Panc1 (cell line): ENCODE results near the gene SMARCA2. TPM values are rescaled to one million over a fixed set of nuclear protein-coding genes. Genes with fewer than 3 reads are reported as not detected.

ENCODE experiments used
- ATAC-seq: fragments of 200-7000 bp; cut with Tn5 transposase; 2 replicates; pipeline ENCODE4 v1.9.1; 2020; ENCODE audit warnings: mild to moderate bottlenecking, moderate library complexity
- BruUV-seq: library from RNA; stranded (reverse); fragments of 400-500 nt; replicated peaks from 2 replicates; lab custom pipeline; 2021; lab: Mats Ljungman, UMichigan
- CTCF ChIA-PET: fragments of 300-600 bp; sonication (Branson Sonifier 250); formaldehyde crosslinking; loops from one replicate; lab custom pipeline; 2022; ENCODE audit warnings: antibody characterized with exemption; lab: Charles Lee
- POLR2A ChIA-PET: fragments of 300-600 bp; sonication (Branson Sonifier 250); formaldehyde crosslinking; loops from one replicate; lab custom pipeline; 2022; ENCODE audit warnings: antibody characterized with exemption; lab: Charles Lee
- DNase-seq: peaks from one replicate; pipeline ENCODE4 v3.0.0-alpha.2; 2010; ENCODE audit warnings: low read depth, low spot score
- H3K27ac ChIP-seq: 2 replicates; pipeline ENCODE4 v1.5.1; 2011; ENCODE audit warnings: mild to moderate bottlenecking, low read length, inconsistent platforms
- H3K27me3 ChIP-seq: fragments of 200-500 bp; sonication (Bioruptor generic); 2 replicates; pipeline ENCODE4 v1.6.0; 2014; ENCODE audit warnings: low read length, inconsistent platforms; ENCODE audit not compliant: control insufficient read depth, insufficient read depth
- H3K36me3 ChIP-seq: fragments of 200-500 bp; sonication (Bioruptor generic); 2 replicates; pipeline ENCODE4 v1.5.1; 2014; ENCODE audit warnings: inconsistent platforms, mild to moderate bottlenecking, low read length, moderate library complexity; ENCODE audit not compliant: control insufficient read depth, insufficient read depth
- H3K4me1 ChIP-seq: 2 replicates; pipeline ENCODE4 v1.5.1; 2011; ENCODE audit warnings: inconsistent platforms, mild to moderate bottlenecking, low read length, moderate library complexity; ENCODE audit not compliant: control insufficient read depth, insufficient read depth
- H3K4me3 ChIP-seq, 2 experiments: 2 replicates each; pipeline ENCODE4 v1.5.1; 2011 to 2012; ENCODE audit warnings: low read depth in 2 of 2, low read length in 2 of 2, mild to moderate bottlenecking in 2 of 2, inconsistent platforms in 1 of 2, moderate library complexity in 1 of 2
- H3K9me3 ChIP-seq: fragments of 200-500 bp; sonication (Bioruptor generic); 2 replicates; pipeline ENCODE4 v1.5.1; 2014; ENCODE audit warnings: low read depth, mild to moderate bottlenecking, inconsistent platforms, low read length, moderate library complexity; ENCODE audit not compliant: control insufficient read depth, insufficient read depth
- POLR2AphosphoS5 ChIP-seq: IDR thresholded peaks from 2 replicates; pipeline ENCODE4 v1.6.1; 2012; ENCODE audit warnings: mild to moderate bottlenecking, low read depth, low read length, moderate library complexity
- SIN3A ChIP-seq: IDR thresholded peaks from 2 replicates; pipeline ENCODE4 v1.6.1; 2012; ENCODE audit warnings: low read depth, mild to moderate bottlenecking, low read length, moderate library complexity, borderline replicate concordance; ENCODE audit not compliant: insufficient read depth
- TCF7L2 ChIP-seq: IDR thresholded peaks from 2 replicates; pipeline ENCODE4 v1.6.1; 2011; ENCODE audit warnings: mild to moderate bottlenecking, low read depth, low read length, inconsistent platforms
- in situ Hi-C: cut with HindIII; loops from 2 replicates; pipeline ENCODE4 v1.10.0; 2016; ENCODE audit warnings: low sequenced_read_pairs, low pct_unique_long_range_greater_than_20kb
- intact Hi-C: fragments of 100-400 bp; cut with micrococcal nuclease; formaldehyde crosslinking; loops from one replicate; pipeline ENCODE4 v1.10.0; 2022; ENCODE audit not compliant: unreplicated experiment
- total RNA-seq: library from RNA; stranded (reverse); gene quantifications from one replicate; pipeline ENCODE4 v1.2.1, GENCODE V29; 2021; ENCODE audit not compliant: unreplicated experiment
- TF ChIP-seq, protein P1 (sequence below): fragments of 450-650 bp; IDR thresholded peaks from 2 replicates; pipeline ENCODE4 v1.5.1; 2017; ENCODE audit warnings: mild to moderate bottlenecking
- TF ChIP-seq, protein P2 (sequence below), 2 experiments: IDR thresholded peaks; 2 replicates each; pipeline ENCODE4 v1.6.1; 2011 to 2012; ENCODE audit warnings: low read depth in 2 of 2, control low read depth in 1 of 2, low read length in 1 of 2, mild to moderate bottlenecking in 1 of 2, moderate library complexity in 1 of 2; ENCODE audit not compliant: insufficient read depth in 1 of 2

Gene SMARCA2
- total RNA-seq, 1 experiment from 2014 or later: 13.3 TPM

DNA sequence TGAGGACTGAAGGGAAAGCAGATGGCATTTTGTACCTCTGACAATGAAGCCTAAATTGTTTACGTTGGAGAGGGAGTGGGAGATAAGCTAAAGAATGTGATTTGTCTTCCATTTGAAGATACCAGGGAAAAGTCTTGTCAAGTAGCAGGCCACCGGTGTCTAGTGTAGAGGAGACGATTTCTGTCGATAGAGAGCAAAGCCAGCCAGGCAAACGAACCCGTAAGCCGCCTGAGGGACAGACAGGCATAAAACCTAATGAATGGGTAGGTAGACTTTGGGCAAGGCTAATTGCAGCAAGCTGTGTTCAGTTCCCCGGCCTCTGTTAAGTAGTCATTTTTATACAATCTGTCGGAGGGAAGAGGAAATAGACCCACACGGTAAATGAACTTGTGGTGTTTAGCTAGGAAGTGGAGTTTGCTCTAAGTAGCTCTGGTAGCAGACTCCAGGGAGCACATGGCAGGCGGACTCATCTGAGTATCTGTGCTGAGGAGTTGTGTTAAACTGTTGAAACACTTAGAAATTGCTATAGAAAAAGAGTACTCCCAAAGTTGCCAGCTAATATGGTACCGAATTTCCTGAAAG lies 28.8 kb downstream of the SMARCA2 start:
- TF ChIP-seq TCF7L2 (no peak), POLR2AphosphoS5 (no peak), SIN3A (no peak)
- TF ChIP-seq, protein P1, sequence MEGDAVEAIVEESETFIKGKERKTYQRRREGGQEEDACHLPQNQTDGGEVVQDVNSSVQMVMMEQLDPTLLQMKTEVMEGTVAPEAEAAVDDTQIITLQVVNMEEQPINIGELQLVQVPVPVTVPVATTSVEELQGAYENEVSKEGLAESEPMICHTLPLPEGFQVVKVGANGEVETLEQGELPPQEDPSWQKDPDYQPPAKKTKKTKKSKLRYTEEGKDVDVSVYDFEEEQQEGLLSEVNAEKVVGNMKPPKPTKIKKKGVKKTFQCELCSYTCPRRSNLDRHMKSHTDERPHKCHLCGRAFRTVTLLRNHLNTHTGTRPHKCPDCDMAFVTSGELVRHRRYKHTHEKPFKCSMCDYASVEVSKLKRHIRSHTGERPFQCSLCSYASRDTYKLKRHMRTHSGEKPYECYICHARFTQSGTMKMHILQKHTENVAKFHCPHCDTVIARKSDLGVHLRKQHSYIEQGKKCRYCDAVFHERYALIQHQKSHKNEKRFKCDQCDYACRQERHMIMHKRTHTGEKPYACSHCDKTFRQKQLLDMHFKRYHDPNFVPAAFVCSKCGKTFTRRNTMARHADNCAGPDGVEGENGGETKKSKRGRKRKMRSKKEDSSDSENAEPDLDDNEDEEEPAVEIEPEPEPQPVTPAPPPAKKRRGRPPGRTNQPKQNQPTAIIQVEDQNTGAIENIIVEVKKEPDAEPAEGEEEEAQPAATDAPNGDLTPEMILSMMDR: no peak
- TF ChIP-seq, protein P2, sequence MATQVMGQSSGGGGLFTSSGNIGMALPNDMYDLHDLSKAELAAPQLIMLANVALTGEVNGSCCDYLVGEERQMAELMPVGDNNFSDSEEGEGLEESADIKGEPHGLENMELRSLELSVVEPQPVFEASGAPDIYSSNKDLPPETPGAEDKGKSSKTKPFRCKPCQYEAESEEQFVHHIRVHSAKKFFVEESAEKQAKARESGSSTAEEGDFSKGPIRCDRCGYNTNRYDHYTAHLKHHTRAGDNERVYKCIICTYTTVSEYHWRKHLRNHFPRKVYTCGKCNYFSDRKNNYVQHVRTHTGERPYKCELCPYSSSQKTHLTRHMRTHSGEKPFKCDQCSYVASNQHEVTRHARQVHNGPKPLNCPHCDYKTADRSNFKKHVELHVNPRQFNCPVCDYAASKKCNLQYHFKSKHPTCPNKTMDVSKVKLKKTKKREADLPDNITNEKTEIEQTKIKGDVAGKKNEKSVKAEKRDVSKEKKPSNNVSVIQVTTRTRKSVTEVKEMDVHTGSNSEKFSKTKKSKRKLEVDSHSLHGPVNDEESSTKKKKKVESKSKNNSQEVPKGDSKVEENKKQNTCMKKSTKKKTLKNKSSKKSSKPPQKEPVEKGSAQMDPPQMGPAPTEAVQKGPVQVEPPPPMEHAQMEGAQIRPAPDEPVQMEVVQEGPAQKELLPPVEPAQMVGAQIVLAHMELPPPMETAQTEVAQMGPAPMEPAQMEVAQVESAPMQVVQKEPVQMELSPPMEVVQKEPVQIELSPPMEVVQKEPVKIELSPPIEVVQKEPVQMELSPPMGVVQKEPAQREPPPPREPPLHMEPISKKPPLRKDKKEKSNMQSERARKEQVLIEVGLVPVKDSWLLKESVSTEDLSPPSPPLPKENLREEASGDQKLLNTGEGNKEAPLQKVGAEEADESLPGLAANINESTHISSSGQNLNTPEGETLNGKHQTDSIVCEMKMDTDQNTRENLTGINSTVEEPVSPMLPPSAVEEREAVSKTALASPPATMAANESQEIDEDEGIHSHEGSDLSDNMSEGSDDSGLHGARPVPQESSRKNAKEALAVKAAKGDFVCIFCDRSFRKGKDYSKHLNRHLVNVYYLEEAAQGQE (IDR thresholded peaks at IDR 0.05; ENCODE audit: insufficient read depth in 1 of 2, low read depth in 2 of 2, low read length in 1 of 2): no peak
- H3K9me3 ChIP-seq: no peaks in the 10 kb centered on the region
- H3K4me1 ChIP-seq: no peaks in the 10 kb centered on the region
- CTCF ChIA-PET: no interaction called here
- intact Hi-C loops: no loop called here
- no TSS peak for BruUV-seq
- DNase-seq (no peak), ATAC-seq (no peak)
- no peak overlapping the region for H3K27ac ChIP-seq
- POLR2A ChIA-PET: no interaction called here
- no peaks in the 10 kb centered on the region for H3K36me3 ChIP-seq
- in situ Hi-C loops: no loop called here
- no peak overlapping the region for H3K4me3 ChIP-seq
- no peaks in the 10 kb centered on the region for H3K27me3 ChIP-seq

DNA sequence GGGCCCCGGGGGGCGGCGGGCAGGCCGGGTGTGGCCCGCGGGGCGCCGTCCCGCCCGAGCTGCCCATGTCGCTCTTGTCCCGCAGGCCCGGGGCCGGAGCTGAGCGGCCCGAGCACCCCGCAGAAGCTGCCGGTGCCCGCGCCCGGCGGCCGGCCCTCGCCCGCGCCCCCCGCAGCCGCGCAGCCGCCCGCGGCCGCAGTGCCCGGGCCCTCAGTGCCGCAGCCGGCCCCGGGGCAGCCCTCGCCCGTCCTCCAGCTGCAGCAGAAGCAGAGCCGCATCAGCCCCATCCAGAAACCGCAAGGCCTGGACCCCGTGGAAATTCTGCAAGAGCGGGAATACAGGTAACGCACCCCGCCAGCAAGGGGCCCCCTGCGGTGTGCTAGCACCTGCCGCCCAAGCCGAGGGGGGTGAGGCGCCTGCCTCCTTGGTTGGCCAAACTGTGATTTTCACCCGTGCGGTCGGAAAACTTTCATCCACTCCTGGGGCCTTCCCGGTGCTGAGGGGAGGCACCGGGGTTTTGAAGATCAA lies 32.1 kb downstream of the SMARCA2 start:
- ChIA-PET CTCF (no interaction called here), POLR2A (no interaction called here)
- no peaks in the 10 kb centered on the region for H3K27me3 ChIP-seq
- no peaks in the 10 kb centered on the region for H3K9me3 ChIP-seq
- TF ChIP-seq, protein P2 (IDR thresholded peaks at IDR 0.05; ENCODE audit: insufficient read depth in 1 of 2, low read depth in 2 of 2, low read length in 1 of 2): no peak
- TF ChIP-seq, protein P1: no peak
- TF ChIP-seq TCF7L2 (no peak), POLR2AphosphoS5 (no peak), SIN3A (no peak)
- no peak for DNase-seq
- ATAC-seq: no peak
- H3K27ac ChIP-seq: no peak overlapping the region
- in situ Hi-C loops (no loop called here), intact Hi-C loops (no loop called here)
- no peak overlapping the region for H3K4me3 ChIP-seq
- no peaks in the 10 kb centered on the region for H3K36me3 ChIP-seq
- no peaks in the 10 kb centered on the region for H3K4me1 ChIP-seq
- BruUV-seq: no TSS peak
